Measurements from ENCODE around the gene HEXA. TPM values are rescaled to one million over a fixed set of nuclear protein-coding genes. Genes with fewer than 3 reads are reported as not detected.

The HEXA gene
- total and polyA plus RNA-seq, 9 of the 15 experiments (the other 6 are each of a cell fraction or from before 2014, with no cell fraction given): 22.2 to 136 (median 68.9) TPM

GRCh38 chr15:72318408-72318942 is 57.3 kb downstream of the HEXA start (continued):
- TF ChIP-seq EZH2 (IDR thresholded peaks at IDR 0.05; ENCODE audit: borderline replicate concordance, low read depth, low read length) (no peak), RAD21 (CRISPR knock-in tag; conservative IDR thresholded peaks at IDR 0.05 in 1 of 2, IDR thresholded peaks at IDR 0.05 in 1 of 2) (no peak), ZBTB11 (CRISPR knock-in tag; IDR thresholded peaks at IDR 0.05) (no peak), ELF4 (CRISPR knock-in tag; IDR thresholded peaks at IDR 0.05) (0 out of 2 replicates have a peak, but pooled peaks have one; percentile 26)
- TF ChIP-seq, protein P1, sequence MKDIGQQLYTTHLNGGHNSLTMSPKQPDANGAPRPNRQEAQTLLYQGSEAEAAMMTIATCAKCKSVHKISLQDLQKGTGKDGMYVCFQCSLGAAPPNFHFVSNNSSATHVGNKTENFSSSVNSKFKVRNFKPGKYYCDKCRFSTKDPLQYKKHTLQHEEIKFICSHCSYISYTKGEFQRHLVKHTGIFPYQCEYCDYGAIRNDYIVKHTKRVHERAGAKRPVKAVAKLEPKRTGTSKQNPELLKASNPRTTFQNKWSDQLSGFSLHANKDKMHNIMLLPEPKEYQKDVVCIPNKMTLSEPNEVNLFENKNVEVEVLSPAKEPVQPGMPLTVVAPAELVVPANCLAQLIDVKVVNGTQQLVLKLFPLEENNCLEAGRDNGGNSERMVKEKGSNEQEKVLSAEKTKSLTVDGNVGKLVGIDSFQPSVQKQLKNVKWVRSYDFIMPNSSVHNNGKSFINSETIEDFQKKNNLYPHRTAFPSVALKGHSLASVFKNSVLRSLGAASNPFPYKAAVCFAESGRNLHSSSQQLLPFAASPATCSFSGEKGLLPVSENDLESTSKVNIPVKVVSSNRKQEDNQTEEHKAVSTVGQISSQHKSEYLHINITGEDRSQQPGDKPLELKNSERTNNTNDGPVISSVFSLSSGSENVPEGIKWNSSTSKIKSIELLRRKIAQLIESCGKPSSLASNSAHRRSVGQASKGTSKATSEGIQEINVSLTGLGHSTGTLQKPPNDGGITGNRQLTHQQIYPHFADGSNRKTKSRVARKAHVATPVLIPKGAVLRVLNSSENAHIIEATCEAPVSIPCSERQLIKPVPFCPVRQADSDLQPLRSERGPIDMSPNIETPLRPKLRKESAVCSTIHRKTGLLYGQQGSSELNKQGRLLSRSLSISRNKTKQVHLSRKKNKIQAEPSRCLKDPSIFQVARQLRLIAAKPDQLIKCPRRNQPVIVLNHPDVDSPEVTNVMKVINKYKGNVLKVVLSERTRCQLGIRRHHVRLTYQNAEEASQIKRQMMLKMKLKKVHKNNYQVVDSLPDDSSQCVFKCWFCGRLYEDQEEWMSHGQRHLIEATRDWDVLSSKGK (CRISPR knock-in tag; IDR thresholded peaks at IDR 0.05): no peak
- TF ChIP-seq, protein P2, sequence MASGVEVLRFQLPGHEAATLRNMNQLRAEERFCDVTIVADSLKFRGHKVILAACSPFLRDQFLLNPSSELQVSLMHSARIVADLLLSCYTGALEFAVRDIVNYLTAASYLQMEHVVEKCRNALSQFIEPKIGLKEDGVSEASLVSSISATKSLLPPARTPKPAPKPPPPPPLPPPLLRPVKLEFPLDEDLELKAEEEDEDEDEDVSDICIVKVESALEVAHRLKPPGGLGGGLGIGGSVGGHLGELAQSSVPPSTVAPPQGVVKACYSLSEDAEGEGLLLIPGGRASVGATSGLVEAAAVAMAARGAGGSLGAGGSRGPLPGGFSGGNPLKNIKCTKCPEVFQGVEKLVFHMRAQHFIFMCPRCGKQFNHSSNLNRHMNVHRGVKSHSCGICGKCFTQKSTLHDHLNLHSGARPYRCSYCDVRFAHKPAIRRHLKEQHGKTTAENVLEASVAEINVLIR (CRISPR knock-in tag; IDR thresholded peaks at IDR 0.05): no peak
